ENCODE data around the gene TYW3.

GRCh38 chr1:74731399-74732052 is 1.4 kb upstream of the TYW3 start:
- TF ChIP-seq POLR2AphosphoS5 (IDR thresholded peaks at IDR 0.05) (no peak), CTCF (IDR thresholded peaks at IDR 0.05) (no peak)
